ENCODE results near the gene HNRNPH3.

The HNRNPH3 gene

DNA sequence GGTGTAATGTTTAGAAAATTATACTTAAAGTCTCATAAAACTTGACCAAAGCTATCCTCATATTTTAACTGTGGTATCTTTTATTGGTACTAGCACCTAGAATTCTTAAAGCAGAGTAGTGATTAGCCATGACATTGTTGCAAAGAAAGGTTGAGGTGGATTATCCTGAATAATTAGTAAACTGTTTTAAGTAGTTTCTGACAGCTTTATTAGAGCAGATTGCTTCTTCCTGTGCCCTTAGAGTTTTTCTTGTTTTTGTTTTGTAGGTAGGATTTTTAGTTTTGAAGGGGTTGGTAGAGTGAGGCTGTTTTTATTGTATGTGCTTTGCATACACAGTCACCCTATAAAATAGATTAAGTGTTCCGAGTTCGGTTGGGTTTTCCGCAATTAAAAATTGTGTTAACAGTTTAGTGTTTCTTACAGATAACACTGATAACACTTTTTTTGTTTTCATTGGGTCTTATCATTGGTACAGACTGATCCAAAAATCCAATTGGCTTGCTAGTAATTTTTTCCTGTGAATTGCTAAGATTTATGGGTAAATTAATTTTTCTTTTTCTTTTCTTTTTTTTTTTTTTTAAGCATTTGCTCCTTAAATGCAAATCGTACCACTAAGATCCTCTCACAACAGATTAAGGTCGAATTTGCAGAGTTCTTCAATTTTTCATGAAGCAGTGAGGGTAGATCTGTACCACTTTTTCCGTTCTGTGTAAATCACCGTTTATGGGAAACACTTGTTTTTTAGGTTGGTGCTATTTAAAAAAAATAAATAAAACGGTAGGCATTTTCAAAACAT lies 3.0 kb downstream of the HNRNPH3 start:
- no peaks in the 10 kb centered on the region for H3K27me3 ChIP-seq (ENCODE audit: control insufficient read depth, insufficient read depth, low read length)
- H3K4me3 ChIP-seq (ENCODE audit: low read length) = no peak overlapping the region
- H3K9me3 ChIP-seq (ENCODE audit: control insufficient read depth, low read length) = no peaks in the 10 kb centered on the region
- H3K4me1 ChIP-seq (ENCODE audit: control insufficient read depth, insufficient read depth, low read length) = peaks cover 15% of the 10 kb centered on the region
- peak overlapping the region; percentile 52 for H3K9ac ChIP-seq (ENCODE audit: low read length)
- H3K36me3 ChIP-seq (ENCODE audit: control insufficient read depth, insufficient read depth, low read length) = peaks cover 4% of the 10 kb centered on the region

GRCh38 chr10:68336754-68337351 lies 5.0 kb downstream of the HNRNPH3 start:
- Histone ChIP-seq H3K4me3 (ENCODE audit: low read length) (no peak overlapping the region), H3K27me3 (ENCODE audit: control insufficient read depth, insufficient read depth, low read length) (no peaks in the 10 kb centered on the region), H3K9me3 (ENCODE audit: control insufficient read depth, low read length) (no peaks in the 10 kb centered on the region), H3K36me3 (ENCODE audit: control insufficient read depth, insufficient read depth, low read length) (peaks cover 5% of the 10 kb centered on the region), H3K4me1 (ENCODE audit: control insufficient read depth, insufficient read depth, low read length) (peaks cover 7% of the 10 kb centered on the region), H3K9ac (ENCODE audit: low read length) (no peak overlapping the region)

GRCh38 chr10:68340358-68341080 lies 8.7 kb downstream of the HNRNPH3 start:
- Histone ChIP-seq H3K4me3 (ENCODE audit: low read length) (no peak overlapping the region), H3K4me1 (ENCODE audit: control insufficient read depth, insufficient read depth, low read length) (peaks cover 7% of the 10 kb centered on the region), H3K36me3 (ENCODE audit: control insufficient read depth, insufficient read depth, low read length) (peaks cover 5% of the 10 kb centered on the region), H3K27me3 (ENCODE audit: control insufficient read depth, insufficient read depth, low read length) (no peaks in the 10 kb centered on the region), H3K9me3 (ENCODE audit: control insufficient read depth, low read length) (no peaks in the 10 kb centered on the region), H3K9ac (ENCODE audit: low read length) (no peak overlapping the region)

GRCh38 chr10:68342909-68343516 lies 11.1 kb downstream of the HNRNPH3 start:
- H3K9ac ChIP-seq (ENCODE audit: low read length) = no peak overlapping the region
- H3K27me3 ChIP-seq (ENCODE audit: control insufficient read depth, insufficient read depth, low read length) = no peaks in the 10 kb centered on the region
- H3K4me1 ChIP-seq (ENCODE audit: control insufficient read depth, insufficient read depth, low read length) = no peaks in the 10 kb centered on the region
- H3K4me3 ChIP-seq (ENCODE audit: low read length) = no peak overlapping the region
- H3K36me3 ChIP-seq (ENCODE audit: control insufficient read depth, insufficient read depth, low read length) = peaks cover 5% of the 10 kb centered on the region
- H3K9me3 ChIP-seq (ENCODE audit: control insufficient read depth, low read length) = no peaks in the 10 kb centered on the region

GRCh38 chr10:68345621-68346020 lies 13.8 kb downstream of the HNRNPH3 start:
- Histone ChIP-seq H3K9ac (ENCODE audit: low read length) (no peak overlapping the region), H3K4me3 (ENCODE audit: low read length) (no peak overlapping the region), H3K27me3 (ENCODE audit: control insufficient read depth, insufficient read depth, low read length) (no peaks in the 10 kb centered on the region), H3K9me3 (ENCODE audit: control insufficient read depth, low read length) (no peaks in the 10 kb centered on the region), H3K36me3 (ENCODE audit: control insufficient read depth, insufficient read depth, low read length) (no peaks in the 10 kb centered on the region), H3K4me1 (ENCODE audit: control insufficient read depth, insufficient read depth, low read length) (no peaks in the 10 kb centered on the region)

DNA sequence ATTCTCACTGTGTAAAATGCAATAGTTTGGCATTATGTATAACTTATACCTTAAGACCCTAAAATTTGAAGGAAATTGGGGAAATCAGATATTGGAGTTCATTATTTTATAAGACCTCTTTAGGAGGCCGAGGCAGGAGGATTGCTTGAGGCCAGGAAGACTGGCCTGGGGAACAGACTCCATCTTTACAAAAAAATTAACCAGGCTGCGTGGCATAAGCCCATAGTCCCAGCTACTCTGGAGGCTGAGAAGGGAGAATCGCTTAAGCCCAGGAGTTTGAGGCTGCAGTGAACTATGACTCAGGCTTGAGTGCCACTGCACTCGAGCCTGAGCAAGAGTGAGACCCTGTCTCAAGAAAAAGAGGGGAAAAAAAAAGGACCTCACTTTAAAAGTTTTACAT lies 14.9 kb downstream of the HNRNPH3 start:
- Histone ChIP-seq H3K4me1 (ENCODE audit: control insufficient read depth, insufficient read depth, low read length) (no peaks in the 10 kb centered on the region), H3K4me3 (ENCODE audit: low read length) (no peak overlapping the region), H3K36me3 (ENCODE audit: control insufficient read depth, insufficient read depth, low read length) (no peaks in the 10 kb centered on the region), H3K27me3 (ENCODE audit: control insufficient read depth, insufficient read depth, low read length) (no peaks in the 10 kb centered on the region), H3K9me3 (ENCODE audit: control insufficient read depth, low read length) (no peaks in the 10 kb centered on the region), H3K9ac (ENCODE audit: low read length) (no peak overlapping the region)

- H3K9me3 ChIP-seq (ENCODE audit: control insufficient read depth, low read length) = no peaks in the 10 kb centered on the region
- H3K9ac ChIP-seq (ENCODE audit: low read length) = no peak overlapping the region
- H3K4me1 ChIP-seq (ENCODE audit: control insufficient read depth, insufficient read depth, low read length) = no peaks in the 10 kb centered on the region
- no peaks in the 10 kb centered on the region for H3K36me3 ChIP-seq (ENCODE audit: control insufficient read depth, insufficient read depth, low read length)
- H3K4me3 ChIP-seq (ENCODE audit: low read length) = no peak overlapping the region
- no peaks in the 10 kb centered on the region for H3K27me3 ChIP-seq (ENCODE audit: control insufficient read depth, insufficient read depth, low read length)
These were observed 16.4 kb downstream of the HNRNPH3 start for GRCh38 chr10:68348265-68348741.

GRCh38 chr10:68353537-68353936 lies 21.7 kb downstream of the HNRNPH3 start:
- no peaks in the 10 kb centered on the region for H3K36me3 ChIP-seq (ENCODE audit: control insufficient read depth, insufficient read depth, low read length)
- H3K9me3 ChIP-seq (ENCODE audit: control insufficient read depth, low read length) = no peaks in the 10 kb centered on the region
- no peaks in the 10 kb centered on the region for H3K27me3 ChIP-seq (ENCODE audit: control insufficient read depth, insufficient read depth, low read length)
- H3K4me1 ChIP-seq (ENCODE audit: control insufficient read depth, insufficient read depth, low read length) = no peaks in the 10 kb centered on the region
- no peak overlapping the region for H3K4me3 ChIP-seq (ENCODE audit: low read length)
- H3K9ac ChIP-seq (ENCODE audit: low read length) = no peak overlapping the region

- H3K4me3 ChIP-seq (ENCODE audit: low read length) = no peak overlapping the region
- H3K27me3 ChIP-seq (ENCODE audit: control insufficient read depth, insufficient read depth, low read length) = no peaks in the 10 kb centered on the region
- no peaks in the 10 kb centered on the region for H3K36me3 ChIP-seq (ENCODE audit: control insufficient read depth, insufficient read depth, low read length)
- no peak overlapping the region for H3K9ac ChIP-seq (ENCODE audit: low read length)
- no peaks in the 10 kb centered on the region for H3K4me1 ChIP-seq (ENCODE audit: control insufficient read depth, insufficient read depth, low read length)
- H3K9me3 ChIP-seq (ENCODE audit: control insufficient read depth, low read length) = no peaks in the 10 kb centered on the region
These were observed 27.3 kb downstream of the HNRNPH3 start for GRCh38 chr10:68359189-68359588.

GRCh38 chr10:68362590-68362989 lies 30.7 kb downstream of the HNRNPH3 start:
- H3K4me3 ChIP-seq (ENCODE audit: low read length) = no peak overlapping the region
- H3K4me1 ChIP-seq (ENCODE audit: control insufficient read depth, insufficient read depth, low read length) = no peaks in the 10 kb centered on the region
- no peak overlapping the region for H3K9ac ChIP-seq (ENCODE audit: low read length)
- no peaks in the 10 kb centered on the region for H3K27me3 ChIP-seq (ENCODE audit: control insufficient read depth, insufficient read depth, low read length)
- H3K9me3 ChIP-seq (ENCODE audit: control insufficient read depth, low read length) = no peaks in the 10 kb centered on the region
- no peaks in the 10 kb centered on the region for H3K36me3 ChIP-seq (ENCODE audit: control insufficient read depth, insufficient read depth, low read length)

- Histone ChIP-seq H3K27me3 (ENCODE audit: control insufficient read depth, insufficient read depth, low read length) (no peaks in the 10 kb centered on the region), H3K36me3 (ENCODE audit: control insufficient read depth, insufficient read depth, low read length) (no peaks in the 10 kb centered on the region), H3K4me3 (ENCODE audit: low read length) (no peak overlapping the region), H3K4me1 (ENCODE audit: control insufficient read depth, insufficient read depth, low read length) (no peaks in the 10 kb centered on the region), H3K9me3 (ENCODE audit: control insufficient read depth, low read length) (no peaks in the 10 kb centered on the region), H3K9ac (ENCODE audit: low read length) (no peak overlapping the region)
These were observed 32.4 kb downstream of the HNRNPH3 start for GRCh38 chr10:68364101-68364886.

All from mucosa of stomach (tissue), 1 donor.